GM12892 (cell line): ENCODE data around the gene MCC.

Source experiments
- DNase-seq: peaks from one replicate; pipeline ENCODE4 v3.0.0; 2011; ENCODE audit not compliant: insufficient read length
- FAIRE-seq: peaks from 2 replicates; lab custom pipeline; 2011; peaks lifted over from hg19 to GRCh38; lab: Jason Lieb, UNC
- POLR2A ChIP-seq: IDR thresholded peaks from 2 replicates; pipeline ENCODE4 v1.6.1; 2011; ENCODE audit warnings: low read depth, low read length, control low read depth
- POLR2AphosphoS5 ChIP-seq: IDR thresholded peaks from 2 replicates; pipeline ENCODE4 v1.6.1; 2011; ENCODE audit warnings: low read depth, low read length, control low read depth
- TAF1 ChIP-seq: IDR thresholded peaks from 2 replicates; pipeline ENCODE4 v1.6.1; 2011; ENCODE audit warnings: low read depth, mild to moderate bottlenecking, control low read depth, low read length, borderline replicate concordance

MCC gene

DNA sequence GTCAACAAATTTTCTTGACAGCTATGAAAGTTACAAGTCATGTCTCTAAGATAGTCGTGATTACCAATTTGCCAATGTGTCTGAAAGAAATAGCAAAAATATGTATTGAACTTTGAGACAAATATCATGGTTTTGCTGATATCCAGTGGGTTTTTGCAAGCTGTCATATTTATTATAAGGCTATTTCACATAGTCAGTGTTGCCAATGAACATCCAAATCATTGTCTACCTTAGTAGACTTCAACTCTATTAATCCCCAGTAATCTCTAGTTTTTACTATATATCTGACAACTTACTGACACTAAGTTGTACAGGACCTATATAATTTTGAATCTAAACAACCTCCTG is 256.6 kb downstream of the MCC start:
- FAIRE-seq (no peak), DNase-seq (no peak)

GRCh38 chr5:113230711-113231652 is 257.3 kb downstream of the MCC start:
- FAIRE-seq (no peak), DNase-seq (no peak)
- no peak for TF ChIP-seq POLR2A
- no peak for TF ChIP-seq POLR2AphosphoS5
- TF ChIP-seq TAF1, result no peak

More for the DNA sequence above, 256.6 kb downstream of the MCC start:
- TF ChIP-seq POLR2A (no peak), POLR2AphosphoS5 (no peak), TAF1 (no peak)

DNA sequence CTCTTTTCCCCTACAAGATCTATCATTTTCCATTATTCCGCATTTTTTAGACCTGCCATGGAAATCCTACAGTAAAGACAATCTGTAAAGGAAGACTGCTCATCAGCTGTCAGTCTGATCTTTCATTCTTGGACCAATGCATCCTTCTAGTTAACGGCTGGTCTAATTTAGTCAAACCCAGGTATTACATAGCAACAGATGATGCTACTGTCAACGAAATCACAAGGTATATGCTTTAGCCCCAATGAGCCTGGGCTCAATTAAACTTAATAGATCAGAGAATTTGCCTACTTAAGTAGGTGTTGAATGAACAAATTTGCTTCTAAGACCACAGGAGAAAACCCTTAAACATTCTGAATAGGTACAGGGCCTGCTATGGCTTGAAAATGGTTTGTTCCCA is 260.5 kb downstream of the MCC start:
- DNase-seq, result no peak
- no peak for TF ChIP-seq POLR2AphosphoS5
- no peak for TF ChIP-seq POLR2A
- no peak for TF ChIP-seq TAF1
- no peak for FAIRE-seq

- DNase-seq (no peak), FAIRE-seq (no peak)
- TF ChIP-seq POLR2AphosphoS5 (no peak), POLR2A (no peak), TAF1 (no peak)
Observed at GRCh38 chr5:113226116-113226736, 262.0 kb downstream of the MCC start.

DNA sequence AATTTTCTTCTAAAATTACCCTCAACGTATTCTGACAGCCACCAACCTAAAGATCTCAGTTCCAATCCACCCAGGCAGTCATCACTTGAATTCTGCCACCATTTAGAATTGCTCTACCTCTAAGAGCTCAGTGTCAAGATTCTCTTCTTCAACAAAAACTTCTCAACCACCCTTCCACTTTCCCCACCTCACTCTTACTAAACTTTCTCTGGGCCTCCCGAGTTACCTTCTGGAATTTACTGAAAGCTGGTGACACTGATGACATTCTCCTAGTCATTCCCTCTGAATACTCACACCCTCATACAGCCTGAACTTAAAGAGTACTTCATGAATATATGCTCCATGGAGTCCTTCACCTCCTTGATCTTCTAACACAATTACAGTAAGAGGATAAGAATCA is 263.0 kb downstream of the MCC start:
- no peak for DNase-seq
- FAIRE-seq, result no peak
- TF ChIP-seq TAF1 (no peak), POLR2AphosphoS5 (no peak), POLR2A (no peak)

GRCh38 chr5:113224605-113225065 is 263.6 kb downstream of the MCC start:
- TF ChIP-seq POLR2A (no peak), POLR2AphosphoS5 (no peak), TAF1 (no peak)
- DNase-seq, result no peak
- FAIRE-seq, result no peak

DNA sequence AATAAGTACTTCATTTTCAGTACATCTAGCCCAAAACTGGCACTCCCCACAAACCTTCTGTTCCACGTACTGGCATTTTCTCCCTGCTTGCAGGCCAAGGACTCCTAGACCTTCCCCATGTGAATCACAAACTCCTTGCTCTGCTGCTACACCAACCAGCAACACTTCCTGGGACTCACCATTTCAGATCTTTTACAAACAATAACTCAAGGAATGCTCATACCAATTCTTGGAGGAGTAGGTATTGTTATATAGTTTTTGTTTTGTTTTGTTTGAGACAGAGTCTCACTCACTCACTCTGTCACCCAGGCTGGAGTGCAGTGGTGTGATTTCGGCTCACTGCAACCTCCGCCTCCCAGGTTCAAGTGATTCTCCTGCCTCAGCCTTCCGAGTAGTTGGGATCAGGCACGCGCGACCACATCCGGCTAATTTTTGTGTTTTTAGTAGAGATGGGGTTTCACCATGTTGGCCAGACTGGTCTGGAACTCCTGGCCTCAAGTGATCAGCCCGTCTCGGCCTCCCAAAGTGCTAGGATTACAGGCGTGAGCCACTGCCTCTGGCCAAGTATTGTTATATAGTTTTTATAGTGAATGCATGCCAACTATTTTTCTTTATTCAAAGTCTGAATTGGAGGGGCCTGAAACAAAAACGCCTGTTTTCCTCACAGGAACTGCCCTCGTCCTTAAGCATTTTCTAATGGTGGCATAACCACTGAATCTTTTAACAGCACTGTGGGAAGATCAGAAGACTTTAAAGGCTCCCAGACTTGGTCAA is 264.2 kb downstream of the MCC start:
- DNase-seq (no peak), FAIRE-seq (no peak)
- no peak for TF ChIP-seq TAF1
- TF ChIP-seq POLR2A, result no peak
- no peak for TF ChIP-seq POLR2AphosphoS5

DNA sequence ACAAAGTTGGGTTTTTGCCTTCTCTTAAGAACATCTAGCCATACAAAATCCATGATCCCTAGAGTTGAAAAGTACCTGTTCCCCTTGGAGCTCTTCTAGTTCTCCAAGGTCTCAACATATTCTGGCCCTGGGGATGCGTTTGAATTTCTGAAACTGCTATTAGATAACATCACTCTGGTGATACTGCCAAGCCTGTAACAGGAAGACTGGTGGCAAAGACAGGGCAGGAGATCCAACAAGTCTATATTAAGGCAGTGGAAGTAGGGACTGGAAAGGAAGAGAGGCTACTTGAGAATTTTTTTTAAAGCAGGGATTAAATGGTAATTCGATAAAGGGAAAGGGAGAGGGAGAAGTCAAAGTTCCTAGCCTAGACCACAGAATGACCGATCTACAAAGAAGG is 264.9 kb downstream of the MCC start:
- no peak for DNase-seq
- no peak for FAIRE-seq
- no peak for TF ChIP-seq POLR2AphosphoS5
- no peak for TF ChIP-seq TAF1
- no peak for TF ChIP-seq POLR2A

DNA sequence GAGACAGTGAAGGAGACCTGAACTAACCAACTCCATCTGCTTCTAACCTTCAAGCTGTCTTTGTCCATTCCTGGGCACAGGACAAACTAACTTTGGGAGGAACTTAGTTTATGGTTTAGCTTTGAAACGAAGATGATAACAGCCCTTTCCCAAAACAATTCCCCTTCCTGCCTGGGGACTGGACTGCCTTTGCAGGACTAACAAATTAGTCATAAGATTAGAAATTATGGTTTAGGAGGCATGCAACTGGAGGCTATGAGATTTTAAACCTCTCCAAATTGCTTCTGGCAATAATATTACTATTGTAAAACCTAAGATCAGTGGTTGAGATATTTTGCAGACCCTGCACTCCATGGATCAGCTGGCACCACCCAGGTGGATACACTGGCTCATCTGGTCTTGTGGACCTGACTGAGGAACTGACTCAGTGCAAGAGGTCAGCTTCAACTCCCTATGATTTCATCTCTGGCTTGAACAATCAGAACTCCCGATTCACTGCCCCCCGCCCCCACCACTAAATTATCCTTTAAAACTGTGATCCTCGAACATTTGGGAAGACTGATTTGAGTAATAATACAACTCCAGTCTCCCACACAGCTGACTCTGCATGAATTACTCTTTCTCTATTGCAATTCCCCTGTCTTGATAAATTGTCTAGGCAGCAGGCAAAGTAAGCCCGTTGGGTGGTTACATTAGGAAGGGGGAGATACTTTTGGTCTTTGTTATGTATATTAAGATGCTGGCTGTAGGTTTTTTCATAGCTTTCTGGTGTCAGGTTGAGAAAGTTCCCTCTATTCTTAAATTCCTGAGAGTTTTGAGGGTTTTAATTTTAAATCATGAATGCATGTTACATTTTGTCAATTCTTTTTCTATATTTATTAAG is 266.7 kb downstream of the MCC start:
- TF ChIP-seq TAF1 (no peak), POLR2A (no peak), POLR2AphosphoS5 (no peak)
- DNase-seq (no peak), FAIRE-seq (no peak)

DNA sequence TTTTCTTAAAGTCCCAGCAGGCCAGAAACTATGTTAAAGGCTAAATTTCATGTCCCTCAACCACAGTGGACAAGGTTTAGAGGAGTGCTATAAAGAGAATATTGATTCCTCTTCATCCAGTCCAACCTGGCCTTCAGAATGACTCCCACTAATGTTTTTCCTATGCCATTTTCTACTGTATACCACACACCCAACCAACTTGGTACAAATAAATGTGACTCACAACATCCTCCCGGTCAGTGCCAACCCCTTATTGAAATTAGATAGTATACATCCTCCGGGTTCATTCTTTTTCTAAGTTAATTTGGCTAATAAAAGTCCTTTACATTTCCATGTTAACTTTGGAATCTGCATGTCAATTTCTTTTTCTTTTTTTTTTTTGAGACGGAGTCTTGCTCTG is 268.6 kb downstream of the MCC start:
- DNase-seq, result no peak
- TF ChIP-seq TAF1 (no peak), POLR2A (no peak), POLR2AphosphoS5 (no peak)
- FAIRE-seq, result no peak
